RWPE1 (cell line): ENCODE data around the gene STOML2.

Experiments used
- CTCF ChIA-PET: fragments of 350-600 bp; sonication (Branson Sonifier 250); formaldehyde crosslinking; extraction: SDS; loops from one replicate; lab custom pipeline; 2021; lab: Yijun Ruan, JAX
- POLR2A ChIA-PET: fragments of 400-600 bp; formaldehyde crosslinking; extraction: SDS; loops from one replicate; lab custom pipeline; 2020; ENCODE audit warnings: antibody characterized with exemption; ENCODE audit not compliant: low non-redundant PET; lab: Yijun Ruan, JAX
- DNase-seq: peaks from one replicate; pipeline ENCODE4 v3.0.0; 2012; ENCODE audit warnings: low spot score
- H3K27ac ChIP-seq: fragments of 450-650 bp; 2 replicates; pipeline ENCODE4 v1.5.1; 2017
- TF ChIP-seq, protein P1 (sequence below): fragments of 450-650 bp; conservative IDR thresholded peaks from 2 replicates; pipeline ENCODE4 v1.5.1; 2017; ENCODE audit warnings: low read depth, mild to moderate bottlenecking

STOML2 gene

DNA sequence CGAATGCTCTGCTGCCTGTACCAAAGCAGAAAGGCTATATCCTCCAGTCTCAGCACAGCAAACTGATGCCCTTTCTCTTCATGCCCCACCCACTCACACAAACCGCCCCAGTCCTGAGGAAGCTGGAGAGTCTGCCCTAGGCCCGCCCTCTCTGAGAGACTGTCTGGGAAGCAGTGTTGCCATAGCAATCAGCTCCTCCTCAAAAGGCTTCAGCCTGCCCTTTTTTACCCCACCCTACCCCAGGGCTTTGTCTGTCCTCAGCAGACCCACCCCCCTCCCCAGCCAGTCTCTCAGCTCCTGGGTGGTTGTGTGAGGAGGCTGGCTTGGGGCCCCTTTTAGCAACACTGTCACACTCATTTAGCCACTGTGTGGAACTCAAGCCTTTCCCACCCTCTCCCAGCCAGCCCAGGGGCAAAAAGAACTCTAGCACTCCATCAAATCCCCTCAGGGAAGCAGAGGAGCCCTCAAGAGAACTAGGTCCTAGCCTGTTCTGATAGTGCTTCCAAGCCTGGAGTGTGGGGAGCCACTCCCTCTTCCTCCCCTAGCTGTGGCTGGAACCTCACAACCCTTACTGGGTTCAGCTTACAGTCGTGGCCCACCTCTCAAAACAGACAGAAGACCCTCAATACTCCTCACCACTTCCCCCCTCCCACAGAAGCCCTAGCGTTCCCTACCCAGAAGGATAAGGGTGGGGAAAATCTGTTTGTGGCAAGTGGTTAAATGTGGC, 11.3 kb upstream of the STOML2 start:
- H3K27ac ChIP-seq: peak overlapping the region; percentile 97
- ChIA-PET POLR2A (interaction anchor here (0.5 to 1.1 kb wide), 5 partner anchors 14 to 120 kb away, joined by 3 to 5 read pairs (median 3); partner anchors contain the start of gene VCP), CTCF (interaction anchor here (0.6 kb wide), 1 partner anchor 413 kb away, joined by 3 read pairs; no protein-coding TSS in a partner anchor)

DNA sequence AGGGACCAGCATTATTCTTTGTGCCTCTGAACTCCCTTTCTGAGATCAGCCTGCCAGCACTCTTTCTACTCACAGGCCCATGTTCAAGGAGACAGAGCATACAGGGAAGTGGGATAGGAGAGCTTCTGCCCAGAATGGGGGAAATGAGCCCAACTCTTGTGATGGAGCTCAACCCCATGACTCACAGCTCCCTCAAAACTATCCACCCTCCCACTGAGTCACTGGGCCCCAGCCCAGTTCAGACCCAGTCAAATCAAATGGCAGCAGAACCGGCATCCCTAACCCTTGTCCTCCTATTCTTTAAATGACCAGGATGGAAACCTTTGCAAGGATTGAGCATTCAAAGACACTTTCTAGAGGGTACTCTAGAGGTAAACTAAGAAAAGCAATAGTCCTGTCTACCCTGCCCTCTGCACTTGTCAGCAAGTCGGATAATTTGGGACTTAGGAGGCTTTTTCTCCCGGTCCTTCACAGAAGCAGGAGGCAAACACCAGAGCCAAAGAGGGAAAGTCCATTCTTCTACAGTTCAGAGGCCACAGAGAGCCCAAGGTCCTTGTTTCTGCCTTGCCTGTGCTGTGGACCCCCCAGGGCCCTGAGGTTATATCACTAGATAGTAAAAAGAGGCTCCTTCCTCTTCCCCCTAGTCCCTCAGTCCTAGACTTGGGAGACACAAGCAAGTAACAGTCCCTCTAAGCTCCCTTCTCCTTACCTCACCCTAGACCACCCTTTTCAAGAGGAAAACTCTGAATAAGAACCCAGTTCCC, 9.5 kb upstream of the STOML2 start:
- H3K27ac ChIP-seq: peak overlapping the region; percentile 97
- CTCF ChIA-PET: no interaction called here
- POLR2A ChIA-PET: interaction anchor here (1.3 kb wide), 1 partner anchor 9 kb away, joined by 10 read pairs; the partner anchor contains the start of gene STOML2
- peak; percentile 78 for DNase-seq
- TF ChIP-seq, protein P1, sequence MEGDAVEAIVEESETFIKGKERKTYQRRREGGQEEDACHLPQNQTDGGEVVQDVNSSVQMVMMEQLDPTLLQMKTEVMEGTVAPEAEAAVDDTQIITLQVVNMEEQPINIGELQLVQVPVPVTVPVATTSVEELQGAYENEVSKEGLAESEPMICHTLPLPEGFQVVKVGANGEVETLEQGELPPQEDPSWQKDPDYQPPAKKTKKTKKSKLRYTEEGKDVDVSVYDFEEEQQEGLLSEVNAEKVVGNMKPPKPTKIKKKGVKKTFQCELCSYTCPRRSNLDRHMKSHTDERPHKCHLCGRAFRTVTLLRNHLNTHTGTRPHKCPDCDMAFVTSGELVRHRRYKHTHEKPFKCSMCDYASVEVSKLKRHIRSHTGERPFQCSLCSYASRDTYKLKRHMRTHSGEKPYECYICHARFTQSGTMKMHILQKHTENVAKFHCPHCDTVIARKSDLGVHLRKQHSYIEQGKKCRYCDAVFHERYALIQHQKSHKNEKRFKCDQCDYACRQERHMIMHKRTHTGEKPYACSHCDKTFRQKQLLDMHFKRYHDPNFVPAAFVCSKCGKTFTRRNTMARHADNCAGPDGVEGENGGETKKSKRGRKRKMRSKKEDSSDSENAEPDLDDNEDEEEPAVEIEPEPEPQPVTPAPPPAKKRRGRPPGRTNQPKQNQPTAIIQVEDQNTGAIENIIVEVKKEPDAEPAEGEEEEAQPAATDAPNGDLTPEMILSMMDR: no peak

More for the DNA sequence above, 11.3 kb upstream of the STOML2 start:
- TF ChIP-seq, protein P1: no peak
- DNase-seq: peak; percentile 96

DNA sequence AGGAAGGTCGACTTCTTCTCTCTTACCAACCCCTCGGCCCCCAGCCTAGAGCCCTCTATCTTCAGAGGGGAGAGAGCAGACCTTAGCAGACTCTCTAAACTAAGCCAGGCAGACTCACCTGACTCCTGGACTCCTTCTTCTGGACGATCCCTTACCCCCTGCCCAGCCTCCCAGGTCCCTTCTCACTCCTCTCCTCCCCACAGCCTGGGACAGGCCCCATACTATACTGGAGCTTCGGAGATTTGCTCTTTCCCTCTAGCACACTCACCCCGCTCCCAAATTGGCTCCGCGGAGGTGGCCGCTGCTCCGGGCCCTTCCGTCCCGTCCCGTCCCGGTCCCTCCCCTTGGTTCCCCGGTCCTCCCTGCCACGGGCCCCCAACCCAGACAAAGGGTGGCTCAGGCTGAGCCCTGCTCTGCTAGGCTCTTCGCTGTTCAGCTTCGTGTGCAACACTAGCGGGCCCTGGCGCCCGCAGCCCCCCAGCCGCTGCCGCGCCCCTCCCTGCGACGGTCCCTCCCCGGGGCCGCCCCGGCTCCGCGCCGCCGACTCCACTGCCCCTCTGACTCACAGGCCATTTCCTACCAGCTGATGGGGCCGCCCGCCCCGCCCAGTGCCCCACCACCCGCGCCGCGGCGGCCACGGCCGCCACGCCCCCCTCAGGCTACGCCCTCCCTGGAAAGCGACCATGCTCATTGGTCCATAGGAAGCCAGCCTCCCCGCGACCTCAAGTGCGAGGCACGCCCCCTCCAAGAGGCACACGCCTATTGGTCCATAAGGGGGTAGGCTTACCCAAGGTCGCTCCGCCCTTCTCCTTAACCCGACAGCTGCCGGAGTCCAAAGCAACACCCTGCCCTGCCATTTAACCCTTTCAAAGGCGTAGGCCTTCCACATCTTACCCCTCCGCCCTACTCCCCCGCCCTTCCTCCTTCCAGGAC, 8.3 kb upstream of the STOML2 start:
- CTCF ChIA-PET: interaction anchor here (1.6 kb wide), 1 partner anchor 15 kb away, joined by 7 read pairs; the partner anchor contains the start of gene PIGO
- TF ChIP-seq, protein P1: no peak
- POLR2A ChIA-PET: interaction anchor here (0.5 to 1.3 kb wide), 3 partner anchors 8 to 52 kb away, joined by 3 to 10 read pairs (median 9); partner anchors contain the start of genes FANCG and STOML2
- peak; percentile 99 for DNase-seq
- peak overlapping the region; percentile 97 for H3K27ac ChIP-seq

DNA sequence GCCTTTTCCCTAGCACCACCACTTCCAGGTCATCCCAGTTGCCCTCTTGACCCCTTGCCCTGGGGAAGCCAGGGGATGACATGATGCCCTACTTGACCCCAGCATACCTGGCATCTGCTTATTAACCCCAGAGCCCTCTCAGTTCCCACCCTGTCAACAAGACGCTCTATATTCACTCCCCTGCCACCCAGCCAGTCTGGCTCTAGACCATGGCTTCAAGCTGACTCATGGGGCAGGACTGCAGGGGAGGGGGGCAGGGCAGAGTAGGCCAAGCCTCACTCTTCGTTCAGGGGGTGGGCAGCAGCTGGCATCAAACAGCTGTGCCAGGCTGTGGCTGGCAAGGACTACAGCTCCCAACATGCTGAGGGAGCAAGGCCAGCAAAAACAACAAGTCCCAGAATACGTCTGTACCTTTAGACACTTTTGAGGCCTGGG, 7.4 kb upstream of the STOML2 start:
- ChIA-PET CTCF (interaction anchor here (0.5 to 1.6 kb wide), 3 partner anchors 14 to 149 kb away, joined by 3 to 7 read pairs (median 6); partner anchors contain the start of gene PIGO), POLR2A (interaction anchor here (0.6 kb wide), 2 partner anchors 8 to 51 kb away, joined by 3 read pairs; no protein-coding TSS in a partner anchor)
- DNase-seq: peak; percentile 75
- H3K27ac ChIP-seq: peak overlapping the region; percentile 97
- TF ChIP-seq, protein P1: no peak

DNA sequence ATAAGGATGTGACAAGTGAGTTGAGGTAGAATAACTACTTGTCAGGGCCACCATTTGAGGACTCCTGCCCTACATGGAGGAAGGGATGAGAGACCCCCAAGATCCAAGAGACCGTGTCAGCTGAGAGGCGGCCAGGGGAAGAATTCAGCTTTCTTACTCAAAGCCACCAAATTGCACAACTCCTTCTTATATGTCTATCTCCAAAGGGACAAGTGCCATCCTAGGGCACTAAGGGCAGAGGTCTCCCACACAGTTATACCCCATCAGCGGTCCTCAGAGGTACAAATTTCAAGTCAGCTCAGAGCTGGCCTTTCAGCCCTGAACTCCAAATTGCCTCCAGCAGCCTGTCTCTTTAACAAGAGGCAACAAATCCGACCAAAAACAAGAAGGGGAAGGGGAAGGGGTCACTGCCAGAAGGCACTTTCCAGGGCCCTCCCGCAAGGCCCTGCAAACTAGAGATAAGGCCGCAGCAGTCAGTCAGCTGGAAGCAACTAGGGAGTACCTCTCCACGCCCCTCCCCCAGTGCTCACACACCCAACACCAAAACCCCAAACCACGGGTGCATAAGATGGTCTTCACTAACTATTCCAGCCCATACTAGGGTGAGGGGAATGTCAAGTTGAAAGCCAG, 6.1 kb upstream of the STOML2 start:
- ChIA-PET CTCF (interaction anchor here (0.6 kb wide), 2 partner anchors 30 to 52 kb away, joined by 3 to 5 read pairs; partner anchors contain the start of gene FANCG), POLR2A (interaction anchor here (0.6 kb wide), 1 partner anchor 67 kb away, joined by 5 read pairs; no protein-coding TSS in a partner anchor)
- DNase-seq: no peak
- H3K27ac ChIP-seq: peak overlapping the region; percentile 97
- TF ChIP-seq, protein P1: no peak
